ENCODE data around the gene DDIT4L. TPM values are rescaled to one million over a fixed set of nuclear protein-coding genes. Genes with fewer than 3 reads are reported as not detected.

The DDIT4L gene
- total and polyA plus RNA-seq, 2 donors (not counting 1 experiment from before 2014, with no cell fraction given), result not detected

- DNase-seq, result no peak
- CTCF ChIA-PET, result no interaction called here
- no peaks in the 10 kb centered on the region for H3K4me1 Mint-ChIP-seq
These were observed 18.7 kb upstream of the DDIT4L start for GRCh38 chr4:100208964-100209363.

GRCh38 chr4:100208459-100208858 lies 18.2 kb upstream of the DDIT4L start:
- H3K4me1 ChIP-seq (ENCODE audit: control insufficient read depth in 2 of 2, insufficient read depth in 2 of 2, low read length in 2 of 2), result no peaks in the 10 kb centered on the region
- no peak for TF ChIP-seq EZH2 (IDR thresholded peaks at IDR 0.05; ENCODE audit: borderline replicate concordance, insufficient read depth, low read depth, low read length, poor library complexity, severe bottlenecking)
- no peak for TF ChIP-seq CTCF (IDR thresholded peaks at IDR 0.05)
- Mint-ChIP-seq H3K9me3 (ENCODE audit: insufficient read depth) (no peaks in the 10 kb centered on the region), H3K4me3 (no peak overlapping the region), H3K27ac (no peak overlapping the region), H3K4me1 (no peaks in the 10 kb centered on the region), H3K27me3 (peaks cover 21% of the 10 kb centered on the region)
- no peak overlapping the region for H3K27ac ChIP-seq (ENCODE audit: low read length in 2 of 2)
- no peaks in the 10 kb centered on the region for H3K36me3 ChIP-seq (replicated peaks in 1 of 2; ENCODE audit: control extremely low read depth in 1 of 2, control insufficient read depth in 1 of 2, extremely low read depth in 1 of 2, insufficient read depth in 2 of 2, low read length in 1 of 2)
- no peaks in the 10 kb centered on the region for H4K20me1 ChIP-seq (ENCODE audit: control insufficient read depth, insufficient read depth, low read length, poor library complexity, severe bottlenecking)
- POLR2A ChIA-PET, result interaction anchor here (0.6 kb wide), 1 partner anchor 111 kb away, joined by 5 read pairs; no protein-coding TSS in a partner anchor
- CTCF ChIA-PET, result no interaction called here
- ATAC-seq (ENCODE audit: low read depth) (no peak), DNase-seq (no peak)
- peaks cover 0 to 4% (median 2%) of the 10 kb centered on the region in 4 experiments for H3K27me3 ChIP-seq (replicated peaks in 1 of 4; ENCODE audit: control extremely low read depth in 1 of 4, control insufficient read depth in 3 of 4, insufficient read depth in 4 of 4, low read length in 3 of 4)
- H3K79me2 ChIP-seq (ENCODE audit: control insufficient read depth, insufficient read depth, low read length), result no peaks in the 10 kb centered on the region
- no peak overlapping the region for H3K9ac ChIP-seq (ENCODE audit: low read length)
- no peak overlapping the region for H3K4me2 ChIP-seq (replicated peaks; ENCODE audit: low read depth, low read length, poor library complexity, severe bottlenecking)
- no peak overlapping the region for H2AFZ ChIP-seq (ENCODE audit: insufficient read depth, low read depth, low read length, poor library complexity, severe bottlenecking)
- intact Hi-C loops (cut with micrococcal nuclease), result no loop called here
- no peak overlapping the region for H3K4me3 ChIP-seq (ENCODE audit: control extremely low read depth in 1 of 5, extremely low read depth in 1 of 5, insufficient read depth in 1 of 5, low read depth in 2 of 5, low read length in 4 of 5)
- WGBS (ENCODE audit: insufficient coverage), result 100% methylated on average over 1 of the region's 3 CpGs
- H3K9me3 ChIP-seq (ENCODE audit: control extremely low read depth in 1 of 3, control insufficient read depth in 2 of 3, insufficient read depth in 1 of 3, low read length in 2 of 3), result no peaks in the 10 kb centered on the region

More at GRCh38 chr4:100208964-100209363, 18.7 kb upstream of the DDIT4L start:
- Histone ChIP-seq H3K9ac (ENCODE audit: low read length) (no peak overlapping the region), H3K79me2 (ENCODE audit: control insufficient read depth, insufficient read depth, low read length) (no peaks in the 10 kb centered on the region), H3K4me1 (ENCODE audit: control insufficient read depth in 2 of 2, insufficient read depth in 2 of 2, low read length in 2 of 2) (no peaks in the 10 kb centered on the region), H3K27ac (ENCODE audit: low read length in 2 of 2) (no peak overlapping the region), H3K9me3 (ENCODE audit: control extremely low read depth in 1 of 3, control insufficient read depth in 2 of 3, insufficient read depth in 1 of 3, low read length in 2 of 3) (no peaks in the 10 kb centered on the region), H3K36me3 (replicated peaks in 1 of 2; ENCODE audit: control extremely low read depth in 1 of 2, control insufficient read depth in 1 of 2, extremely low read depth in 1 of 2, insufficient read depth in 2 of 2, low read length in 1 of 2) (no peaks in the 10 kb centered on the region), H3K4me2 (replicated peaks; ENCODE audit: low read depth, low read length, poor library complexity, severe bottlenecking) (no peak overlapping the region), H2AFZ (ENCODE audit: insufficient read depth, low read depth, low read length, poor library complexity, severe bottlenecking) (no peak overlapping the region), H3K27me3 (replicated peaks in 1 of 4; ENCODE audit: control extremely low read depth in 1 of 4, control insufficient read depth in 3 of 4, insufficient read depth in 4 of 4, low read length in 3 of 4) (peaks cover 0 to 4% (median 2%) of the 10 kb centered on the region in 4 experiments), H3K4me3 (ENCODE audit: control extremely low read depth in 1 of 5, extremely low read depth in 1 of 5, insufficient read depth in 1 of 5, low read depth in 2 of 5, low read length in 4 of 5) (no peak overlapping the region), H4K20me1 (ENCODE audit: control insufficient read depth, insufficient read depth, low read length, poor library complexity, severe bottlenecking) (no peaks in the 10 kb centered on the region)
- Mint-ChIP-seq H3K27ac (no peak overlapping the region), H3K9me3 (ENCODE audit: insufficient read depth) (no peaks in the 10 kb centered on the region), H3K27me3 (peaks cover 24% of the 10 kb centered on the region), H3K4me3 (no peak overlapping the region)
- intact Hi-C loops (cut with micrococcal nuclease), result no loop called here
- ATAC-seq (ENCODE audit: low read depth), result no peak
- no peak for TF ChIP-seq EZH2 (IDR thresholded peaks at IDR 0.05; ENCODE audit: borderline replicate concordance, insufficient read depth, low read depth, low read length, poor library complexity, severe bottlenecking)
- TF ChIP-seq CTCF (IDR thresholded peaks at IDR 0.05), result no peak
- 50% methylated on average over 1 of the region's 1 CpG for WGBS (ENCODE audit: insufficient coverage)
- POLR2A ChIA-PET, result no interaction called here

Data from B cell (primary cell).